CD4-positive, alpha-beta memory T cell (primary cell): ENCODE results near the gene ZC3H7A. TPM values are rescaled to one million over a fixed set of nuclear protein-coding genes. Genes with fewer than 3 reads are reported as not detected.

Source experiments
- CTCF ChIA-PET: fragments of 350-600 bp; sonication (Branson Sonifier 250); formaldehyde crosslinking; loops from one replicate; lab custom pipeline; 2021; ENCODE audit warnings: inconsistent platforms; ENCODE audit not compliant: partially characterized antibody; lab: Charles Lee
- POLR2A ChIA-PET: fragments of 350-600 bp; sonication (Branson Sonifier 250); formaldehyde crosslinking; loops from one replicate; lab custom pipeline; 2021; ENCODE audit not compliant: partially characterized antibody; lab: Charles Lee
- DNase-seq, 5 donors: peaks; one replicate each; pipeline versions ENCODE4 v3.0.0 to v3.0.0-alpha.2; 2020 to 2022; ENCODE audit warnings: mixed read lengths in 1 of 5
- H3K27ac ChIP-seq: one replicate; pipeline ENCODE4 v1.7.0; 2013; ENCODE audit warnings: low read depth, low read length
- H3K27me3 ChIP-seq: 2 replicates; pipeline ENCODE4 v1.7.0; 2013; ENCODE audit warnings: mild to moderate bottlenecking, low read length, moderate library complexity; ENCODE audit not compliant: insufficient read depth
- H3K36me3 ChIP-seq: 2 replicates; pipeline ENCODE4 v1.7.0; 2013; ENCODE audit warnings: mild to moderate bottlenecking, low read length, moderate library complexity; ENCODE audit not compliant: insufficient read depth
- H3K4me1 ChIP-seq: 2 replicates; pipeline ENCODE4 v1.7.0; 2013; ENCODE audit warnings: mild to moderate bottlenecking, low read length, moderate library complexity; ENCODE audit not compliant: insufficient read depth
- H3K4me3 ChIP-seq, 2 donors: one replicate each; pipeline ENCODE4 v1.7.0; 2013; ENCODE audit warnings: low read length in 2 of 2, mild to moderate bottlenecking in 1 of 2
- H3K9me3 ChIP-seq, 2 donors: one replicate each; pipeline ENCODE4 v1.7.0; 2013; ENCODE audit warnings: low read length in 2 of 2, control low read depth in 1 of 2; ENCODE audit not compliant: control insufficient read depth in 1 of 2
- H3K27ac Mint-ChIP-seq, 7 donors: one replicate each; pipeline ENCODE4 v1.8.0; 2020 to 2021; ENCODE audit warnings: mixed read lengths in 7 of 7, mild to moderate bottlenecking in 6 of 7, inconsistent platforms in 3 of 7, moderate library complexity in 3 of 7
- H3K27me3 Mint-ChIP-seq, 2 donors: one replicate each; pipeline ENCODE4 v1.8.0; 2020 to 2021; ENCODE audit warnings: mixed read lengths in 2 of 2
- H3K36me3 Mint-ChIP-seq, 2 donors: one replicate each; pipeline ENCODE4 v1.8.0; 2020 to 2021; ENCODE audit warnings: mixed read lengths in 2 of 2, inconsistent platforms in 1 of 2, mild to moderate bottlenecking in 1 of 2
- H3K4me1 Mint-ChIP-seq, 4 donors: one replicate each; pipeline ENCODE4 v1.8.0; 2020 to 2021; ENCODE audit warnings: mixed read lengths in 4 of 4, mild to moderate bottlenecking in 1 of 4
- H3K4me3 Mint-ChIP-seq, 8 donors: one replicate each; pipeline ENCODE4 v1.8.0; 2020 to 2021; ENCODE audit warnings: mixed read lengths in 8 of 8, mild to moderate bottlenecking in 7 of 8, moderate library complexity in 6 of 8, inconsistent platforms in 3 of 8
- H3K9me3 Mint-ChIP-seq, 8 donors: one replicate each; pipeline ENCODE4 v1.8.0; 2020 to 2021; ENCODE audit warnings: mixed read lengths in 8 of 8, mild to moderate bottlenecking in 5 of 8, inconsistent platforms in 3 of 8, moderate library complexity in 1 of 8
- intact Hi-C: fragments of 100-400 bp; cut with micrococcal nuclease; formaldehyde crosslinking; loops from one replicate; pipeline ENCODE4 v1.15.1; 2023
- polyA plus RNA-seq, 2 donors: library from polyadenylated mRNA; unstranded; fragments of 300-500 nt; fragmentation: Illumina TruSeq; gene quantifications; one replicate each; pipeline ENCODE4 v1.2.3, GENCODE V29; 2021
- total RNA-seq, 2 experiments: library from RNA; stranded (reverse); gene quantifications; one replicate each; pipeline ENCODE4 v1.2.3, GENCODE V29; 2021

The ZC3H7A gene
- total and polyA plus RNA-seq, 4 experiments from 2014 or later: 39.9 to 92.1 (median 66.3) TPM

DNA sequence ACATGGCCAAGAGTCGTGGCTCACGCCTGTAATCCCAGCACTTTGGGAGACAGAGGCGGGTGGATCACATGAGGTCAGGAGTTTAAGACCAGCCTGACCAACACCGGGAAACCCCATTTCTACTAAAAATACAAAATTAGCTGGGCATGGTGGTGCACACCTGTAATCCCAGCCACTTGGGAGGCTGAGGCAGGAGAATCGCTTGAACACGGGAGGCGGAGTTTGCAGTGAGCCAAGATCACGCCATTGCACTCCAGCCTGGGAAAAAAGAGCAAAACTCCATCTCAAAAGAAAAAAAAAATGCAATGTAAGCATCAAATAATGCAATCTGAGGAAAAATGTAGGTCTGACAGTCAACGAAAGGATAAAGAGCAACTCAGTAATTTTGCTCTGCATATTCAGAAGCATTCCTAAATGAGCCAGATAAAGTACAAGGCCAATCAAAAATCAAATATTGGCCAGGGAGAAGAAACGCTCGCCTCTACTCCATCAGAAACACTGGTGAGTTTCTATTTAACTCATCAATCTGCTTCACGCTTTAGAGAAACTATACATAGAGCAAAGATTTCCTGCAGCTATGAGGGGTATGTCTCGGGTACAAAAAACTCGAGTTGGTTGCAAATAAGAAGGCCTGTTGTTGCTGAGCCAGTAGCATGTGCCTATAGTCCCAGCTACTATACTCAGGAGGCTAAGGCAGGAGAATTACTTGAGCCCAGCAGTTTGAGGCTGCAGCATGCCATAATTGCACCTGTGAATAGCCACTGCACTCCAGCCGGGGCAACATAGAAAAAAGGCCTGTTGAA lies 58.1 kb downstream of the ZC3H7A start:
- intact Hi-C loops: no loop called here
- H3K27me3 ChIP-seq: no peaks in the 10 kb centered on the region
- H3K27me3 Mint-ChIP-seq: no peaks in the 10 kb centered on the region
- peak overlapping the region; percentile 48 to 96 (median 57) for H3K27ac Mint-ChIP-seq
- DNase-seq: no peak
- H3K4me1 Mint-ChIP-seq: peaks cover 45 to 79% (median 60%) of the 10 kb centered on the region in 4 donors
- peaks cover 32% of the 10 kb centered on the region for H3K36me3 ChIP-seq
- CTCF ChIA-PET: no interaction called here
- POLR2A ChIA-PET: no interaction called here
- H3K36me3 Mint-ChIP-seq: peaks cover 16 to 64% of the 10 kb centered on the region in 2 donors
- H3K4me3 ChIP-seq: no peak overlapping the region
- H3K4me3 Mint-ChIP-seq: peak overlapping the region; percentile 52 to 98 (median 84)
- H3K9me3 Mint-ChIP-seq: no peaks in the 10 kb centered on the region
- peaks cover 64% of the 10 kb centered on the region for H3K4me1 ChIP-seq
- H3K9me3 ChIP-seq: no peaks in the 10 kb centered on the region
- no peak overlapping the region for H3K27ac ChIP-seq

DNA sequence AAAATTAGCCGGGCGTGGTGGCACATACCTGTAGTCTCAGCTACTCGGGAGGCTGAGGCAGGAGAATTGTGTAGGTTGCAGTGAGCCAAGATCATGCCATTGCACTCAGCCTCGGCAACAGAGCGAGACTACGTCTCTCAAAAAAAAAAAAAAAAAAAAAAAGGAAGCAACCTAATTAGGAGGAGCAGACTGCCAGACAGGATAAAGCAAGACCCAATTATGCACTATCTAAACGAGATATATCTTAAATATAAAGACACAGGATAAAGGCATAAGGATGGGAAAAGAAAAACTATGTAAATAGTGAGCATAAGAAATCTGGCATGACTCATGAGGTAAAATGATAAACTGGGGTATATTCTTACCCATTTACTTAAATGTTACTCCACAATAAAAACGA lies 59.3 kb downstream of the ZC3H7A start:
- no peaks in the 10 kb centered on the region for H3K9me3 ChIP-seq
- Mint-ChIP-seq H3K36me3 (peaks cover 24 to 75% of the 10 kb centered on the region in 2 donors), H3K4me1 (peaks cover 40 to 69% (median 57%) of the 10 kb centered on the region in 4 donors), H3K4me3 (peak overlapping the region in 4 of 8 donors; percentile 60 to 98 (median 96)), H3K27me3 (no peaks in the 10 kb centered on the region), H3K27ac (peak overlapping the region in 2 of 7 donors; percentile 4 to 33), H3K9me3 (no peaks in the 10 kb centered on the region)
- no peaks in the 10 kb centered on the region for H3K27me3 ChIP-seq
- H3K4me3 ChIP-seq: no peak overlapping the region
- ChIA-PET POLR2A (no interaction called here), CTCF (interaction anchor here (0.7 to 0.9 kb wide), 2 partner anchors 16 to 40 kb away, joined by 3 read pairs; no protein-coding TSS in a partner anchor)
- H3K36me3 ChIP-seq: peaks cover 33% of the 10 kb centered on the region
- no peak for DNase-seq
- H3K27ac ChIP-seq: no peak overlapping the region
- H3K4me1 ChIP-seq: peaks cover 58% of the 10 kb centered on the region
- intact Hi-C loops: no loop called here

GRCh38 chr16:11736903-11737302 lies 60.2 kb downstream of the ZC3H7A start:
- H3K4me1 ChIP-seq: peaks cover 56% of the 10 kb centered on the region
- no peaks in the 10 kb centered on the region for H3K27me3 ChIP-seq
- H3K4me3 ChIP-seq: no peak overlapping the region
- ChIA-PET POLR2A (no interaction called here), CTCF (interaction anchor here (0.5 to 1.4 kb wide), 4 partner anchors 30 to 62 kb away, joined by 3 to 4 read pairs (median 3); partner anchors contain the start of gene ZC3H7A)
- Mint-ChIP-seq H3K27ac (no peak overlapping the region), H3K4me1 (peaks cover 40 to 69% (median 57%) of the 10 kb centered on the region in 4 donors), H3K9me3 (no peaks in the 10 kb centered on the region), H3K27me3 (no peaks in the 10 kb centered on the region), H3K36me3 (peaks cover 28 to 81% of the 10 kb centered on the region in 2 donors), H3K4me3 (peak overlapping the region in 1 of 8 donors; percentile 52)
- DNase-seq: no peak
- intact Hi-C loops: no loop called here
- H3K36me3 ChIP-seq: peaks cover 41% of the 10 kb centered on the region
- no peaks in the 10 kb centered on the region for H3K9me3 ChIP-seq
- no peak overlapping the region for H3K27ac ChIP-seq

- no peak for DNase-seq
- intact Hi-C loops: no loop called here
- CTCF ChIA-PET: interaction anchor here (1.4 kb wide), 1 partner anchor 62 kb away, joined by 4 read pairs; the partner anchor contains the start of gene ZC3H7A
- Histone ChIP-seq H3K4me3 (no peak overlapping the region), H3K27me3 (no peaks in the 10 kb centered on the region), H3K4me1 (peaks cover 48% of the 10 kb centered on the region), H3K36me3 (peaks cover 51% of the 10 kb centered on the region), H3K27ac (no peak overlapping the region), H3K9me3 (no peaks in the 10 kb centered on the region)
- no peaks in the 10 kb centered on the region for H3K9me3 Mint-ChIP-seq
- H3K27ac Mint-ChIP-seq: peak overlapping the region in 5 of 7 donors; percentile 12 to 47 (median 17)
- H3K4me3 Mint-ChIP-seq: no peak overlapping the region
- peaks cover 39 to 65% (median 53%) of the 10 kb centered on the region in 4 donors for H3K4me1 Mint-ChIP-seq
- no peaks in the 10 kb centered on the region for H3K27me3 Mint-ChIP-seq
- H3K36me3 Mint-ChIP-seq: peaks cover 32 to 81% of the 10 kb centered on the region in 2 donors
- POLR2A ChIA-PET: no interaction called here
These were observed 61.3 kb downstream of the ZC3H7A start for GRCh38 chr16:11735787-11736186.

DNA sequence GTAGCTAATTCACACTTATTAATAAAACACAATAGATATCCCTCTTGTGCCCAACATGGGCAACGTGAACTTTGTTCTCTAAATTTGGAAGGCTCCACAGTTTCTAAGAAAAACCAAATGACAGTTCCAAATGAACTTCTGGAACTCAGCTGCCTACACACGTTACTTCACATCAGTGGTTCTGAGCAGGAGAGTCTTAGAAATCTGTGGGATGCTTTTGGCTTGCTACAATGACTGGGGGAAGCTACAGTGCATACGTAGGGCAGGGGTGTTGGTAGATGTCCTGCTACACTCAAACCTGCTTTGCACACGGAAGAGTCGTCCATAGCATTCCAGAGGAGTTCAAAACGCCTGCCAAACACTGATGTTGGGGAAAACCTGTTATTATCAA lies 62.4 kb downstream of the ZC3H7A start:
- Histone ChIP-seq H3K27me3 (no peaks in the 10 kb centered on the region), H3K4me3 (no peak overlapping the region), H3K9me3 (no peaks in the 10 kb centered on the region), H3K36me3 (peaks cover 59% of the 10 kb centered on the region), H3K4me1 (peaks cover 46% of the 10 kb centered on the region), H3K27ac (no peak overlapping the region)
- Mint-ChIP-seq H3K9me3 (no peaks in the 10 kb centered on the region), H3K36me3 (peaks cover 40 to 84% of the 10 kb centered on the region in 2 donors), H3K27ac (peak overlapping the region in 3 of 7 donors; percentile 1 to 29 (median 23)), H3K4me3 (peak overlapping the region in 1 of 8 donors; percentile 5), H3K27me3 (no peaks in the 10 kb centered on the region), H3K4me1 (peaks cover 35 to 63% (median 50%) of the 10 kb centered on the region in 4 donors)
- intact Hi-C loops: no loop called here
- CTCF ChIA-PET: no interaction called here
- no peak for DNase-seq
- POLR2A ChIA-PET: no interaction called here

- ChIA-PET CTCF (no interaction called here), POLR2A (no interaction called here)
- Mint-ChIP-seq H3K9me3 (no peaks in the 10 kb centered on the region), H3K36me3 (peaks cover 45 to 84% of the 10 kb centered on the region in 2 donors), H3K27ac (peak overlapping the region in 2 of 7 donors; percentile 68 to 73), H3K27me3 (no peaks in the 10 kb centered on the region), H3K4me3 (no peak overlapping the region), H3K4me1 (peaks cover 34 to 63% (median 49%) of the 10 kb centered on the region in 4 donors)
- Histone ChIP-seq H3K27me3 (no peaks in the 10 kb centered on the region), H3K4me3 (no peak overlapping the region), H3K36me3 (peaks cover 65% of the 10 kb centered on the region), H3K27ac (no peak overlapping the region), H3K9me3 (no peaks in the 10 kb centered on the region), H3K4me1 (peaks cover 46% of the 10 kb centered on the region)
- intact Hi-C loops: no loop called here
- no peak for DNase-seq
These were observed 62.9 kb downstream of the ZC3H7A start for GRCh38 chr16:11734025-11734652.

GRCh38 chr16:11731222-11731621 lies 65.8 kb downstream of the ZC3H7A start:
- ChIA-PET POLR2A (no interaction called here), CTCF (interaction anchor here (0.8 to 1.9 kb wide), 2 partner anchors 17 to 323 kb away, joined by 3 to 7 read pairs; no protein-coding TSS in a partner anchor)
- Mint-ChIP-seq H3K9me3 (no peaks in the 10 kb centered on the region), H3K27me3 (no peaks in the 10 kb centered on the region), H3K4me1 (peaks cover 26 to 53% (median 43%) of the 10 kb centered on the region in 4 donors), H3K4me3 (no peak overlapping the region), H3K36me3 (peaks cover 56 to 83% of the 10 kb centered on the region in 2 donors), H3K27ac (peak overlapping the region in 2 of 7 donors; percentile 51 to 75)
- intact Hi-C loops: no loop called here
- no peak for DNase-seq
- Histone ChIP-seq H3K36me3 (peaks cover 58% of the 10 kb centered on the region), H3K27me3 (no peaks in the 10 kb centered on the region), H3K27ac (no peak overlapping the region), H3K9me3 (no peaks in the 10 kb centered on the region), H3K4me1 (peaks cover 47% of the 10 kb centered on the region), H3K4me3 (no peak overlapping the region)
